Measurements from ENCODE around the gene SCARB2. TPM values are rescaled to one million over a fixed set of nuclear protein-coding genes. Genes with fewer than 3 reads are reported as not detected.

Gene SCARB2
- polyA plus RNA-seq, 1 donor = 217 TPM

DNA sequence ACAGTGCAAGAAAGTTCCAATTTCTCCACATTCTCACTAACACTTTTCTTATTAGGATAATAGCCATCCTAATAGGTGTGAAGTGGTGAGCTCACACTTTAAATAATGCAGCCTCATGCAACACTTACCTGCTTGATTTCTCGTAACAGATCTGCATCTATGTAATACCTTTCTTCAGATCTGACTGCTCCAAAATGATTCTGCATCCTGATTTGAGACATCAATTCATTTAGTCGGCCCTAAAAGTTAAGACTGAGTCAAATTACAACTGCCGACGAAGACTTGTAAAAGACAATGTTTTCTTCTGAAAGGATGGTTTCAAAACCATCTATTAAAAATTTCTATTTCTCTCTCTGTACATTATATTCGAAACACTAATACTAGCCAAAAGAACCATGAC is 96.1 kb downstream of the SCARB2 start:
- Histone ChIP-seq H3K9me3 (ENCODE audit: control insufficient read depth, low read depth, low read length) (no peaks in the 10 kb centered on the region), H3K27ac (ENCODE audit: low read length) (no peak overlapping the region), H3K36me3 (ENCODE audit: control insufficient read depth, insufficient read depth, low read length) (peaks cover 53% of the 10 kb centered on the region), H3K4me3 (ENCODE audit: low read length) (no peak overlapping the region), H3K4me1 (ENCODE audit: control insufficient read depth, insufficient read depth, low read length) (no peaks in the 10 kb centered on the region), H3K27me3 (ENCODE audit: control insufficient read depth, insufficient read depth, low read length) (no peaks in the 10 kb centered on the region)
- DNase-seq = no peak
- WGBS (ENCODE audit: insufficient coverage, low lambda C conversion rate) = 100% methylated on average over 2 of the region's 5 CpGs

DNA sequence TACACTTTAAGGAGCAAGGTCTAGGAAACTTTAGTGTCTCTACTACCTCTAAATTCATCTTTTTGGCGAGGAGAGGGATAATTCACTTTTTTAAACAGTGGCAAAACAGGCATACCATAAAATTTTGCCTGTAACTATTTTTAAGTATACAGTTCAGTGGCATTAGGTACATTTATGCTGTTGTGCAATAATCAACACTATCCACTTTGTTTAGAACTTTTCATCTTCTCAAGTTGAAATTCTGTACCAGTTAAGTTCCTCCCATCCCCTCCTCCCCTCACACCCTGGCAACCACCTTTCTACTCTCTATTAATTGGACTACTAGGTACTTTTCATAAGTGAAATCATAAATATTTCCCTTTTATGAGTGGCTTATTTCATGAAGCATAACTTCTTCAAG is 96.8 kb downstream of the SCARB2 start:
- H3K36me3 ChIP-seq (ENCODE audit: control insufficient read depth, insufficient read depth, low read length) = peaks cover 50% of the 10 kb centered on the region
- no peak overlapping the region for H3K27ac ChIP-seq (ENCODE audit: low read length)
- DNase-seq = no peak
- no peaks in the 10 kb centered on the region for H3K9me3 ChIP-seq (ENCODE audit: control insufficient read depth, low read depth, low read length)
- no CpG with 5 or more reads among the region's 1 CpG for WGBS (ENCODE audit: insufficient coverage, low lambda C conversion rate)
- H3K4me1 ChIP-seq (ENCODE audit: control insufficient read depth, insufficient read depth, low read length) = no peaks in the 10 kb centered on the region
- H3K27me3 ChIP-seq (ENCODE audit: control insufficient read depth, insufficient read depth, low read length) = no peaks in the 10 kb centered on the region
- H3K4me3 ChIP-seq (ENCODE audit: low read length) = no peak overlapping the region

Other genes starting within 250 kb of the SCARB2 start
- gene SDAD1, start 222.9 kb downstream of the SCARB2 start, polyA plus RNA-seq = 30.6 TPM
- gene CXCL9, start 206.3 kb downstream of the SCARB2 start, polyA plus RNA-seq = 2.8 TPM
- 3.9 TPM for gene CXCL10, start 190.3 kb downstream of the SCARB2 start, polyA plus RNA-seq
- 0.30 TPM for gene CXCL11, start 177.8 kb downstream of the SCARB2 start, polyA plus RNA-seq
- 0.99 TPM for gene ART3, start 139.1 kb downstream of the SCARB2 start, polyA plus RNA-seq
- 47.1 TPM for gene NUP54, start 65.4 kb downstream of the SCARB2 start, polyA plus RNA-seq
- gene FAM47E, start 37.9 kb upstream of the SCARB2 start, polyA plus RNA-seq = 11.9 TPM
- 15.0 TPM for gene STBD1, start 92.9 kb upstream of the SCARB2 start, polyA plus RNA-seq
- gene CCDC158, start 207.3 kb upstream of the SCARB2 start, polyA plus RNA-seq = 0.52 TPM
- gene SHROOM3, start 221.4 kb upstream of the SCARB2 start, polyA plus RNA-seq = 27.8 TPM